ENCODE results near the gene SPIB. TPM values are rescaled to one million over a fixed set of nuclear protein-coding genes. Genes with fewer than 3 reads are reported as not detected.

Gene SPIB
- total RNA-seq: 1 to 10 TPM; 1.6 TPM

GRCh38 chr19:50418176-50419021, at the start of gene SPIB:
TSS of gene SPIB (plus strand) at chr19:50418938. CDS start at chr19:50418963, 25 bp downstream.
- H3K4me3 Mint-ChIP-seq: peak within 1 kb of the TSS; percentile 55

GRCh38 chr19:50371914-50372475, 46.7 kb upstream of the SPIB start:
- Mint-ChIP-seq H3K36me3 (peaks cover 2% of the 10 kb centered on the region), H3K4me3 (no peak overlapping the region), H3K4me1 (peaks cover 21% of the 10 kb centered on the region)

More at GRCh38 chr19:50418176-50419021, at the start of gene SPIB:
- peak; percentile 28 for DNase-seq
- H3K9me3 Mint-ChIP-seq: no peaks in the 10 kb centered on the region
- peaks cover 38% of the 10 kb centered on the region for H3K27me3 Mint-ChIP-seq
- H3K4me1 Mint-ChIP-seq: peaks cover 11% of the 10 kb centered on the region
- peak within 1 kb of the TSS; percentile 29 for H3K27ac Mint-ChIP-seq
- H3K36me3 Mint-ChIP-seq: peaks cover 19% of the 10 kb centered on the region

DNA sequence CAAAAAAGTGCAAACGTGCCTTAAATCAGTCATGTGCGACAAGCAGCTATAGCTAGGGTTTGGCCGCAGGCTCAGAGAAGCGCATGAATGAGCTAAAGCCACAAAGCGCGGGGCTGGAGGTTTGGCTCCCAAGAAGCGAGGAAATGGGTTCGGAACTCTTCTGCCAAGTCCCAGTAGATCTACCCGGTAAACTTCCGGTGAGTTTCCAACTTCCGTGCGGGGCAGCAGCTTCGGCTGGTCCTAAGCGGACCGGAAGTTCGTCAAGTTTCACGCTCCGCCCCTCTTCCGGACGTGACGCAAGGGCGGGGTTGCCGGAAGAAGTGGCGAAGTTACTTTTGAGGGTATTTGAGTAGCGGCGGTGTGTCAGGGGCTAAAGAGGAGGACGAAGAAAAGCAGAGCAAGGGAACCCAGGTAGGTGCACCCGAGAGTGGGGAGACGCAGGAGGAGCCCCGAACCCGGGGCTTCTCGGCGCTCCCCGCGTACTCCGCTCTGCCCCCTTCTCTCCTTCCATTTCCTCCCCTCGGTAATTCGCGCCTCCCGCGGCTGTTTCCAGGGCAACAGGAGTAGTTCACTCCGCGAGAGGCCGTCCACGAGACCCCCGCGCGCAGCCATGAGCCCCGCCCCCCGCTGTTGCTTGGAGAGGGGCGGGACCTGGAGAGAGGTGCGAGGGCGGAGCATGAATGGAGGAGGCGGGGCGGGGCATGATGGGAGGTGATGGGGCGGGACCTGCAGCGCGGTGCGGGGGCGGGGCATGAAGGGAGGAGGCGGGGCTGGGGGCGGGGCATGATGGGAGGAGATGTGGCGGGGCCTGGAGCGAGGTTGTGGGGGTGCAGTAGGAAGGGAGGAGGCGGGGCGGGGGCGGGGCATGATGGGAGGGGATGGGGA, 42.3 kb upstream of the SPIB start, which contains the start of gene NR1H2:
TSS of gene NR1H2 (plus strand) at position 292 of the 885 bp plus-strand sequence. CDS start 1,149 bp downstream, outside the sequence.
- peaks cover 9% of the 10 kb centered on the region for H3K36me3 Mint-ChIP-seq
- peaks cover 19% of the 10 kb centered on the region for H3K4me1 Mint-ChIP-seq
- no peaks in the 10 kb centered on the region for H3K9me3 Mint-ChIP-seq
- peak within 1 kb of the TSS; percentile 99 for H3K27ac Mint-ChIP-seq
- no peaks in the 10 kb centered on the region for H3K27me3 Mint-ChIP-seq
- peak; percentile 93 for DNase-seq
- peak within 1 kb of the TSS; percentile 97 for H3K4me3 Mint-ChIP-seq

More at GRCh38 chr19:50371914-50372475, 46.7 kb upstream of the SPIB start:
- Mint-ChIP-seq H3K27ac (no peak overlapping the region), H3K27me3 (no peaks in the 10 kb centered on the region), H3K9me3 (no peaks in the 10 kb centered on the region)
- no peak for DNase-seq

DNA sequence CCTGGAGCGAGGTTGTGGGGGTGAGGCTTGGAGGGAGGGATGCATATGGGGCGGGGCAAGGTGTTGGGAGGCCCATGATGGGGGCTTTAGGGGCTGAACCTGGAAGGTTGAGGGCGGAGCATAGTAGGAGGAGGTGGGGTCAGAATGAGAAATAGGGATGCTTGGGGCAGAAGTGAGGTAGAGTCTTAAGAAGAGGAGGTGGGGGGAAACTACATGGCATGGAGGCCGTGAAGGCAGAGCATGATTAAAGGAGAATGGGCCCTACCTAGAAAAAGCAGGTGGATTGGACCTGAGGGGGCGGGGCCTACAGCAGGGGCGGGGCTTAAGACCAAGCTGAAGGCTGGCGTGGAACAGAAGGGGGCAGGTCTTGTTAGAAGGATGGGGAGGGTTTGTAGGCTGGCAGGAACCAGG, 41.7 kb upstream of the SPIB start:
- peak overlapping the region; percentile 97 for H3K4me3 Mint-ChIP-seq
- H3K4me1 Mint-ChIP-seq: peaks cover 19% of the 10 kb centered on the region
- peak; percentile 49 for DNase-seq
- H3K36me3 Mint-ChIP-seq: peaks cover 9% of the 10 kb centered on the region
- H3K9me3 Mint-ChIP-seq: no peaks in the 10 kb centered on the region
- no peaks in the 10 kb centered on the region for H3K27me3 Mint-ChIP-seq
- peak overlapping the region; percentile 99 for H3K27ac Mint-ChIP-seq

GRCh38 chr19:50377517-50377916, 41.2 kb upstream of the SPIB start:
- Mint-ChIP-seq H3K27me3 (no peaks in the 10 kb centered on the region), H3K4me1 (peaks cover 18% of the 10 kb centered on the region), H3K27ac (peak overlapping the region; percentile 99), H3K36me3 (peaks cover 9% of the 10 kb centered on the region), H3K9me3 (no peaks in the 10 kb centered on the region), H3K4me3 (no peak overlapping the region)
- DNase-seq: no peak

DNA sequence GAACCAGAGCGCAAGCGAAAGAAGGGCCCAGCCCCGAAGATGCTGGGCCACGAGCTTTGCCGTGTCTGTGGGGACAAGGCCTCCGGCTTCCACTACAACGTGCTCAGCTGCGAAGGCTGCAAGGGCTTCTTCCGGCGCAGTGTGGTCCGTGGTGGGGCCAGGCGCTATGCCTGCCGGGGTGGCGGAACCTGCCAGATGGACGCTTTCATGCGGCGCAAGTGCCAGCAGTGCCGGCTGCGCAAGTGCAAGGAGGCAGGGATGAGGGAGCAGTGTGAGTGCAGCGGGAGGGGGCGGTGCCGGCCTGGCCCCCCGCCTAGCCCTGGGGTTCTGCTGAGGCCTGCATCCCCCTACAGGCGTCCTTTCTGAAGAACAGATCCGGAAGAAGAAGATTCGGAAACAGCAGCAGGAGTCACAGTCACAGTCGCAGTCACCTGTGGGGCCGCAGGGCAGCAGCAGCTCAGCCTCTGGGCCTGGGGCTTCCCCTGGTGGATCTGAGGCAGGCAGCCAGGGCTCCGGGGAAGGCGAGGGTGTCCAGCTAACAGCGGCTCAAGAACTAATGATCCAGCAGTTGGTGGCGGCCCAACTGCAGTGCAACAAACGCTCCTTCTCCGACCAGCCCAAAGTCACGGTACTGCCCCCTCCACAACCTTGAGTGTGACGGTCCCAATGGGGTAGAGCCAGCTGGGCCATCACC, 40.4 kb upstream of the SPIB start:
- H3K4me3 Mint-ChIP-seq: no peak overlapping the region
- H3K27me3 Mint-ChIP-seq: no peaks in the 10 kb centered on the region
- H3K36me3 Mint-ChIP-seq: peaks cover 9% of the 10 kb centered on the region
- H3K4me1 Mint-ChIP-seq: peaks cover 19% of the 10 kb centered on the region
- DNase-seq: no peak
- no peaks in the 10 kb centered on the region for H3K9me3 Mint-ChIP-seq
- H3K27ac Mint-ChIP-seq: no peak overlapping the region

DNA sequence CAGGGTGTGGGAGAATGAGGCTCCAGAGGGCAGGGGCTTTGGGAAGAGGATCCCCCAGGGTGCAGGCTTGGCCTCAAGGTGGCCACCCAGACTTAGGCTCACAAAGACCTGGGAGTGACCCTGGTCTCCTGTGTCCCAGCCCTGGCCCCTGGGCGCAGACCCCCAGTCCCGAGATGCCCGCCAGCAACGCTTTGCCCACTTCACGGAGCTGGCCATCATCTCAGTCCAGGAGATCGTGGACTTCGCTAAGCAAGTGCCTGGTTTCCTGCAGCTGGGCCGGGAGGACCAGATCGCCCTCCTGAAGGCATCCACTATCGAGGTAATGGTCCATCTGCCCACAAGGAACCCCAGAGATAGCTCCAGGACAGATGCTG, 39.9 kb upstream of the SPIB start:
- Mint-ChIP-seq H3K36me3 (peaks cover 11% of the 10 kb centered on the region), H3K9me3 (no peaks in the 10 kb centered on the region), H3K27me3 (peaks cover under 1% of the 10 kb centered on the region), H3K27ac (no peak overlapping the region), H3K4me3 (no peak overlapping the region), H3K4me1 (peaks cover 24% of the 10 kb centered on the region)
- no peak for DNase-seq

GRCh38 chr19:50379602-50380001, 39.1 kb upstream of the SPIB start:
- no peak overlapping the region for H3K27ac Mint-ChIP-seq

DNA sequence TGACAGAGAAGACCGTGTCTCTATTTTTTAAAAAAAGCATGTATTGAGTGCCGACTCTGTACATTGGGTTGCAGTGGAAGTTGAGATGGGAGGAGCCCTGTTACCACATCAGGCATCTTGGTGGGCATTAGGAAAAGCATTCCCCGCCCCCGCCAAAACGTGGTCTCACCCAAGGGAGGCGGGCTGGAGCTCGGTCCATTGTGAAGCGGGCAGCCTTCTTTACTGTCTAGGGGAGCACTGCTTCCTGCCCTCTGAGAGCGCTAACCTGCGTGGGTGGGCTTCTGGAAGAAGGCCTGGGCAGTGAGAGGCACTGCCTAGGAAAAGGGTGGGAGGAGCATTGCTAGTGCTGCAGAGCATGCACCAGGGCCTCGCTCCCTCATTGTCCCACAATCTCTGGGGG, 38.6 kb upstream of the SPIB start:
- Mint-ChIP-seq H3K27ac (no peak overlapping the region), H3K27me3 (peaks cover 6% of the 10 kb centered on the region), H3K9me3 (no peaks in the 10 kb centered on the region), H3K36me3 (peaks cover 20% of the 10 kb centered on the region), H3K4me1 (peaks cover 29% of the 10 kb centered on the region), H3K4me3 (no peak overlapping the region)
- DNase-seq: no peak

More at GRCh38 chr19:50379602-50380001, 39.1 kb upstream of the SPIB start:
- peaks cover 25% of the 10 kb centered on the region for H3K4me1 Mint-ChIP-seq
- H3K4me3 Mint-ChIP-seq: no peak overlapping the region
- H3K36me3 Mint-ChIP-seq: peaks cover 14% of the 10 kb centered on the region
- no peak for DNase-seq
- H3K9me3 Mint-ChIP-seq: no peaks in the 10 kb centered on the region
- peaks cover 6% of the 10 kb centered on the region for H3K27me3 Mint-ChIP-seq

DNA sequence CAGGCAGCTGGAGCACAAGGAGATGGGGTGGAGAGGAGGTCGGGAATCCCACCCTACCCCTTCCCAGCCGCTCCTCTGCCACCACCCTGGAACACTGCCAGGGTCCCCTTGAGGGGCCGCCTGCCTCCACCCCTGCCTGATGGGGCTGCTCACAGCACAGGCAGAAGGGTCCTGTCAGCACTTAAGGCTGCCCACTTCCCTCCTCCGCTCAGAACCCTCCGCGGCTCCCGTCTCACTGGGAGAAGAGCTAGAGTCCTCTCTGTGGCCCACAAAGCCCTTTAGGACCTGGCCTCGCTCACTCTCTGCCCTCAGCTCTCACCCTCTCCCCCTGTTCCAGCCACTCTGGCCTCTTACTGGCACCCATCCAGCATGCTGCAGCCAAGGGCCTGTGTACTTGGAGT, 38.0 kb upstream of the SPIB start:
- Mint-ChIP-seq H3K27me3 (peaks cover 6% of the 10 kb centered on the region), H3K36me3 (peaks cover 22% of the 10 kb centered on the region), H3K4me3 (no peak overlapping the region), H3K4me1 (peaks cover 31% of the 10 kb centered on the region), H3K9me3 (no peaks in the 10 kb centered on the region), H3K27ac (peak overlapping the region; percentile 12)
- no peak for DNase-seq

GRCh38 chr19:50381881-50382729, 36.6 kb upstream of the SPIB start:
- no peaks in the 10 kb centered on the region for H3K9me3 Mint-ChIP-seq
- peaks cover 29% of the 10 kb centered on the region for H3K4me1 Mint-ChIP-seq
- no peak for DNase-seq
- no peak overlapping the region for H3K4me3 Mint-ChIP-seq
- H3K36me3 Mint-ChIP-seq: peaks cover 26% of the 10 kb centered on the region
- peaks cover 6% of the 10 kb centered on the region for H3K27me3 Mint-ChIP-seq
- no peak overlapping the region for H3K27ac Mint-ChIP-seq

- Mint-ChIP-seq H3K27ac (peak overlapping the region; percentile 99), H3K9me3 (no peaks in the 10 kb centered on the region), H3K27me3 (peaks cover 6% of the 10 kb centered on the region), H3K36me3 (peaks cover 28% of the 10 kb centered on the region), H3K4me3 (peak overlapping the region; percentile 95), H3K4me1 (peaks cover 33% of the 10 kb centered on the region)
- DNase-seq: no peak
Observed at GRCh38 chr19:50383001-50383851, 35.5 kb upstream of the SPIB start.

All from activated naive CD8-positive, alpha-beta T cell treated with anti-CD3 and anti-CD28 coated beads for 36 hours (primary cell).